ENCODE measurements around the gene DMD. TPM values are rescaled to one million over a fixed set of nuclear protein-coding genes. Genes with fewer than 3 reads are reported as not detected.

DMD gene
- total RNA-seq, 1 donor from 2014 or later, result 22.9 TPM

DNA sequence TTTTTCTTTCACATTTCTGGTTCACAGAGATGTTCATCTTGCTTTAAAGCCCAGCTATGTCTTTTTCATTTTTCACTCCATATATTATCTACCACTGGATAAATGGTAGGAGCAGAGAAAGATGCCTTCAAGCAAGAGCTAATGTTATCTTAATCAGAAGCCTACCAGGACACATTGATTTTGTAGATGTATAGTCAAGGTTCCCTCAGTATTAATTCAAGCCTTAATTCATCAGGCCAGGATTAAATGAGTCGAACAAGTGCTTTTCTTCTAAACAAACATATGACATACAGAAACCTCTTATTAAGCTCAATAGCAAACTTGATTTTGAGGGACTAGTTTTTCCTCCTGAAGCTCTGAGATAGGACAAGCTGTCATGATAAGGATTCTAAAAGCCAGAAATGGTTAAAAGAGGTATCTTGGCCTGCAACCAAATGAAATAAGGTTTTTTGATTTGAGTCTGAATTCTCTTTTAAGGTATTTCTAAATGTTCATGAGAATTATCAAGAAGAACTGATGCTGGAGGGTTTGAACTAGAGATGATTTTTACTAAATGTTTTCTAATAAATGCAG is 2057.8 kb downstream of the DMD start:
- TF ChIP-seq, protein P1, sequence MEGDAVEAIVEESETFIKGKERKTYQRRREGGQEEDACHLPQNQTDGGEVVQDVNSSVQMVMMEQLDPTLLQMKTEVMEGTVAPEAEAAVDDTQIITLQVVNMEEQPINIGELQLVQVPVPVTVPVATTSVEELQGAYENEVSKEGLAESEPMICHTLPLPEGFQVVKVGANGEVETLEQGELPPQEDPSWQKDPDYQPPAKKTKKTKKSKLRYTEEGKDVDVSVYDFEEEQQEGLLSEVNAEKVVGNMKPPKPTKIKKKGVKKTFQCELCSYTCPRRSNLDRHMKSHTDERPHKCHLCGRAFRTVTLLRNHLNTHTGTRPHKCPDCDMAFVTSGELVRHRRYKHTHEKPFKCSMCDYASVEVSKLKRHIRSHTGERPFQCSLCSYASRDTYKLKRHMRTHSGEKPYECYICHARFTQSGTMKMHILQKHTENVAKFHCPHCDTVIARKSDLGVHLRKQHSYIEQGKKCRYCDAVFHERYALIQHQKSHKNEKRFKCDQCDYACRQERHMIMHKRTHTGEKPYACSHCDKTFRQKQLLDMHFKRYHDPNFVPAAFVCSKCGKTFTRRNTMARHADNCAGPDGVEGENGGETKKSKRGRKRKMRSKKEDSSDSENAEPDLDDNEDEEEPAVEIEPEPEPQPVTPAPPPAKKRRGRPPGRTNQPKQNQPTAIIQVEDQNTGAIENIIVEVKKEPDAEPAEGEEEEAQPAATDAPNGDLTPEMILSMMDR (IDR thresholded peaks at IDR 0.05), result no peak
- ATAC-seq (ENCODE audit: low read depth), result no peak
- H3K27me3 Mint-ChIP-seq, result no peaks in the 10 kb centered on the region
- no peaks in the 10 kb centered on the region for H3K36me3 Mint-ChIP-seq (ENCODE audit: low read depth)
- CTCF ChIA-PET, result no interaction called here
- H3K9me3 Mint-ChIP-seq, result no peaks in the 10 kb centered on the region
- no peak overlapping the region for H3K4me3 Mint-ChIP-seq
- DNase-seq, result no peak
- H3K4me1 Mint-ChIP-seq, result no peaks in the 10 kb centered on the region
- H3K27ac Mint-ChIP-seq, result no peak overlapping the region
- POLR2A ChIA-PET, result no interaction called here
- intact Hi-C loops (cut with micrococcal nuclease), result no loop called here

DNA sequence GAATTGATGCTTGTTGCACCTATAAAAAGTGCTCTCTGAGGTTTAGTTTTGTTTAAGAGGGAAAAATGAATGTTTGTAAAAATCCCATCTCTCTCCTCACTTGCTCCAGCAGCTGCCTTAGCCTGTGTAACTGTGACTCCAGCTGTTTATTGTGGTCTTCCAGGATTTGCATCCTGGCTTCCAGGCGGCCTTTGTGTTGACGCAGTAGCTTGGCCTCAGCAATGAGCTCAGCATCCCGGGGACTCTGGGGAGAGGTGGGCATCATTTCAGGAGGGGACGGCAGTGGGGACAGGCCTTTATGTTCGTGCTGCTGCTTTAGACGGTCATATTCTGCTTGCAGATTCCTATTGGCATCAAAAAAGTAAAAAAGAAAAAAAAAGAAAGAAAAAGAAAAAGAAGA is 2064.2 kb downstream of the DMD start:
- Mint-ChIP-seq H3K27ac (no peak overlapping the region), H3K9me3 (no peaks in the 10 kb centered on the region), H3K27me3 (no peaks in the 10 kb centered on the region), H3K36me3 (ENCODE audit: low read depth) (peaks cover 13% of the 10 kb centered on the region), H3K4me3 (no peak overlapping the region), H3K4me1 (no peaks in the 10 kb centered on the region)
- CTCF ChIA-PET, result no interaction called here
- intact Hi-C loops (cut with micrococcal nuclease), result no loop called here
- TF ChIP-seq, protein P1 (IDR thresholded peaks at IDR 0.05), result no peak
- POLR2A ChIA-PET, result no interaction called here
- DNase-seq, result no peak
- ATAC-seq (ENCODE audit: low read depth), result no peak

DNA sequence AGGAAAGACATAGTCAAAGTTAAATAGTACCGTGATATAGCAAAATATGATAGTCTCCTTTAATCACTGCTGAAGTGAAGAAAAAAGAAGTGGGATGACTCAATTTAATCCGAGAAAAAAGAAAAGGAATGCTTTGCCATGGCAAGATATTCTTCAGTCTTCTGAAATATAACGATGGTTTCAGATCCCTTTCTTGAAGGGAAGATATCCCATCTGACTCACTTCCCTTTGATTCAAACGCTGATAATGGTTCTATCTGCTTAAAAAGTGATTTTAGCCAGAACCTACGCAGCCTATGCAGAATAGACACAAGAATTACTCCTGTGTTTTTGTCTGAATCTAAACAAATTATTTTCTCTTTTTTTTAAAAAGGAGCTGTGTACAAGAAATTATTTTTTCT is 2071.4 kb downstream of the DMD start:
- CTCF ChIA-PET, result interaction anchor here (1.0 kb wide), 1 partner anchor 101 kb away, joined by 4 read pairs; no protein-coding TSS in a partner anchor

DNA sequence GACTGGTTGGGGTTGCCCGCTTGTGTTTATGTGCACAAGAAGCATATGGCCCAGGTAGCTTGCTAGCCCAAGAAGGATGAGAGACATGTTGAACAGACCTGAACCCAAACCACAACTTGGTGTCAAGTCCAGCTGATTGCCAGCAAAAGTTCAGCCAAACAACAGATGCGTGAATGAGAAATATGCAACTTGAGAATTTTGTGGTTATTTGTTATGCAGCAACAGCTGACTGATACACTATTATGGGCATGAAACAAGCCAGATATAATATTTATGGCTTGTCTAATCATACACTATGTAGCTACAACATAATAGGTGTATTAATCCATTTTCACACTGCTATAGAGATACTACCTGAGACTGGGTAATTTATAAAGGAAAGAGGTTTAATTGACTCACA is 2073.2 kb downstream of the DMD start:
- peaks cover 31% of the 10 kb centered on the region for H3K4me1 Mint-ChIP-seq
- no peak for DNase-seq
- intact Hi-C loops (cut with micrococcal nuclease), result loop anchor here (5.0 to 10.0 kb wide), 2 partner anchors 36 to 563 kb away; partner anchors contain the start of gene TASL
- peaks cover 3% of the 10 kb centered on the region for H3K36me3 Mint-ChIP-seq (ENCODE audit: low read depth)
- POLR2A ChIA-PET, result no interaction called here
- CTCF ChIA-PET, result no interaction called here
- no peak overlapping the region for H3K27ac Mint-ChIP-seq
- no peak for ATAC-seq (ENCODE audit: low read depth)
- TF ChIP-seq, protein P1 (IDR thresholded peaks at IDR 0.05), result no peak
- H3K27me3 Mint-ChIP-seq, result no peaks in the 10 kb centered on the region
- no peak overlapping the region for H3K4me3 Mint-ChIP-seq
- no peaks in the 10 kb centered on the region for H3K9me3 Mint-ChIP-seq

More for the DNA sequence above, 2071.4 kb downstream of the DMD start:
- Mint-ChIP-seq H3K9me3 (no peaks in the 10 kb centered on the region), H3K4me3 (no peak overlapping the region), H3K27me3 (no peaks in the 10 kb centered on the region), H3K36me3 (ENCODE audit: low read depth) (peaks cover 5% of the 10 kb centered on the region), H3K4me1 (peaks cover 29% of the 10 kb centered on the region), H3K27ac (no peak overlapping the region)
- intact Hi-C loops (cut with micrococcal nuclease), result loop anchor here (5.0 to 10.0 kb wide), 2 partner anchors 38 to 565 kb away; partner anchors contain the start of gene TASL
- ATAC-seq (ENCODE audit: low read depth) (no peak), DNase-seq (no peak)
- POLR2A ChIA-PET, result no interaction called here
- TF ChIP-seq, protein P1 (IDR thresholded peaks at IDR 0.05), result no peak

DNA sequence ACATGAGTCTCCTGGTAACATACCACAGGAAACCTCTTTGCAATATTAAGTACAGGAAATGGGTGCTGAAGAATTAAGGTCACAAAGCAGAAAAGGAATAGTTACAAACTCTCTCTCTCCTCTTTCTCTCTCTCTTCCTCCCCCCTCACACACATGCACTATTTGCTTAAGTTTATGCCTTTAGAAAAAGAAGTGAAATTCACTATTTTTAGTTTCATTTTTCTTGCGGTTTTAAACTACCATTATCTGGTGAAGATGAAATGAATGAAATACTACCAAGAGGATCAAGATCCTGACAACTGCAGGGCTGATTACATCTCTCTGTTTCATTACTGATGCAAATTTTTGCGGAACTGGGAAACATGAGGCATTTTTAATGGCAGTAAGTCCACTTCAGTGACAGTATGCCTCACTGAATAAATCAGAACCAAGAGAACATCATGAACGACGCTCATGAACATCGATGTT is 2075.2 kb downstream of the DMD start:
- Mint-ChIP-seq H3K4me1 (peaks cover 31% of the 10 kb centered on the region), H3K9me3 (no peaks in the 10 kb centered on the region), H3K4me3 (peak overlapping the region; percentile 67), H3K36me3 (ENCODE audit: low read depth) (no peaks in the 10 kb centered on the region), H3K27ac (peak overlapping the region; percentile 65), H3K27me3 (no peaks in the 10 kb centered on the region)
- ChIA-PET POLR2A (no interaction called here), CTCF (no interaction called here)
- DNase-seq (no peak), ATAC-seq (ENCODE audit: low read depth) (peak; percentile 92)
- TF ChIP-seq, protein P1 (IDR thresholded peaks at IDR 0.05), result no peak
- intact Hi-C loops (cut with micrococcal nuclease), result loop anchor here (1.0 to 10.0 kb wide), 5 partner anchors 32 to 561 kb away; partner anchors contain the start of gene TASL
